ENCODE measurements around the gene MRNIP. TPM values are rescaled to one million over a fixed set of nuclear protein-coding genes. Genes with fewer than 3 reads are reported as not detected.

The MRNIP gene
- polyA plus RNA-seq, 1 donor (not counting 4 experiments of a cell fraction or from before 2014, with no cell fraction given), result 14.9 TPM

- H3K9me1 ChIP-seq (ENCODE audit: control insufficient read depth, extremely low read depth, insufficient read depth, low read length), result peaks cover 3% of the 10 kb centered on the region
- no peak for TF ChIP-seq CTCF (optimal IDR thresholded peaks at IDR 0.05 in 1 of 3, IDR thresholded peaks at IDR 0.05 in 1 of 3, conservative IDR thresholded peaks at IDR 0.05 in 1 of 3; ENCODE audit: extremely low read depth in 1 of 3, insufficient read depth in 2 of 3, low read length in 3 of 3)
- no peak for TF ChIP-seq EZH2 (IDR thresholded peaks at IDR 0.05; ENCODE audit: low read length)
- peaks cover 20% of the 10 kb centered on the region for H3K4me1 ChIP-seq (ENCODE audit: control insufficient read depth, extremely low read depth, insufficient read depth, low read length)
- no peak for DNase-seq (ENCODE audit: low read depth, low spot score)
- H3K36me3 ChIP-seq (ENCODE audit: control insufficient read depth in 2 of 2, extremely low read depth in 1 of 2, insufficient read depth in 2 of 2, low read length in 2 of 2), result peaks cover 39 to 43% of the 10 kb centered on the region in 2 experiments
- no peak overlapping the region for H3K4me3 ChIP-seq (ENCODE audit: control insufficient read depth in 2 of 3, extremely low read depth in 1 of 3, insufficient read depth in 2 of 3, low read depth in 1 of 3, low read length in 3 of 3)
- H3K9me3 ChIP-seq (ENCODE audit: control insufficient read depth, low read depth, low read length), result no peaks in the 10 kb centered on the region
- no peaks in the 10 kb centered on the region for H3K27me3 ChIP-seq (ENCODE audit: control insufficient read depth, extremely low read depth, insufficient read depth, low read length)
- dilution Hi-C loops (cut with MboI; ENCODE audit: extremely low pct_ligation_motif_present, low sequenced_read_pairs), result no loop called here
- H3K9ac ChIP-seq (ENCODE audit: control insufficient read depth, extremely low read depth, insufficient read depth, low read length), result no peak overlapping the region
- H4K20me1 ChIP-seq (ENCODE audit: control insufficient read depth, extremely low read depth, insufficient read depth, low read length), result peaks cover 19% of the 10 kb centered on the region
- no peak overlapping the region for H2AFZ ChIP-seq (ENCODE audit: control insufficient read depth, low read length)
- H3K27ac ChIP-seq (ENCODE audit: control insufficient read depth, insufficient read depth, low read length), result no peak overlapping the region
- FAIRE-seq, result no peak
- H3K4me2 ChIP-seq (ENCODE audit: control insufficient read depth, extremely low read depth, insufficient read depth, low read depth, low read length), result no peak overlapping the region
- peaks cover 23% of the 10 kb centered on the region for H3K79me2 ChIP-seq (ENCODE audit: control insufficient read depth, insufficient read depth, low read length)
Observed at GRCh38 chr5:179823937-179824744, 34.5 kb downstream of the MRNIP start.

DNA sequence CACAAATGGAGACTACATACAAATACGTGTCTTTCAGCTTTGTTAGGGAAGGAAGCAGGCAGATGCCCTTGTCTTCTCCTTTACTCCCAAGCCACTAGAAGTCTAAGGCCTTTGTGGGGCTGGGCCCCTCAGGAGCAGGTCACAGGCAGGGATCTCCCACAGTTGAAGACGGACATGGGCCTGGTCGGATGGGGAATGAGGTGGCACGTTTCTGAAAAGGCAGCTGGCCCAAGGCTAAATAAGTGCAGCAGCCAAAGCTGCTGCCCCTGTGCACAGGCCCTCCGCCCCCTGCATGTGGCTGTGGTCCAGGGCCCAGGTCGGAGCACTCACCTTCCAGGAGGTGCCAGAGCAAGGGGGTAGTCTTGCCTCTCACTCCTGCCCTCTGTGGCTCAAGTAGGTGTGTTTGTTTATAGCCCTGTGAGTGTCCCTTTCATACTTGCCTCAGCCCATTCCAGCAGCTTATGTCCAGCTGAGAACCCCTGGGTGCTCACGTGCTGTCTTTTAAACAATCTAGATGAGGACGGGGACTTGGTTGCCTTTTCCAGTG, 36.1 kb downstream of the MRNIP start:
- Histone ChIP-seq H3K27ac (ENCODE audit: control insufficient read depth, insufficient read depth, low read length) (peak overlapping the region; percentile 87), H3K27me3 (ENCODE audit: control insufficient read depth, extremely low read depth, insufficient read depth, low read length) (no peaks in the 10 kb centered on the region), H3K9me1 (ENCODE audit: control insufficient read depth, extremely low read depth, insufficient read depth, low read length) (no peaks in the 10 kb centered on the region), H3K79me2 (ENCODE audit: control insufficient read depth, insufficient read depth, low read length) (peaks cover 23% of the 10 kb centered on the region), H3K36me3 (ENCODE audit: control insufficient read depth in 2 of 2, extremely low read depth in 1 of 2, insufficient read depth in 2 of 2, low read length in 2 of 2) (peaks cover 31 to 32% of the 10 kb centered on the region in 2 experiments), H4K20me1 (ENCODE audit: control insufficient read depth, extremely low read depth, insufficient read depth, low read length) (peaks cover 19% of the 10 kb centered on the region), H3K4me3 (ENCODE audit: control insufficient read depth in 2 of 3, extremely low read depth in 1 of 3, insufficient read depth in 2 of 3, low read depth in 1 of 3, low read length in 3 of 3) (peak overlapping the region; percentile 66 to 84 (median 70)), H3K4me1 (ENCODE audit: control insufficient read depth, extremely low read depth, insufficient read depth, low read length) (peaks cover 32% of the 10 kb centered on the region), H3K4me2 (ENCODE audit: control insufficient read depth, extremely low read depth, insufficient read depth, low read depth, low read length) (peak overlapping the region; percentile 88), H3K9ac (ENCODE audit: control insufficient read depth, extremely low read depth, insufficient read depth, low read length) (peak overlapping the region; percentile 93), H2AFZ (ENCODE audit: control insufficient read depth, low read length) (no peak overlapping the region), H3K9me3 (ENCODE audit: control insufficient read depth, low read depth, low read length) (no peaks in the 10 kb centered on the region)
- no peak for DNase-seq (ENCODE audit: low read depth, low spot score)
- no peak for TF ChIP-seq CTCF (optimal IDR thresholded peaks at IDR 0.05 in 1 of 3, IDR thresholded peaks at IDR 0.05 in 1 of 3, conservative IDR thresholded peaks at IDR 0.05 in 1 of 3; ENCODE audit: extremely low read depth in 1 of 3, insufficient read depth in 2 of 3, low read length in 3 of 3)
- no peak for TF ChIP-seq EZH2 (IDR thresholded peaks at IDR 0.05; ENCODE audit: low read length)
- peak; percentile 9 for FAIRE-seq
- dilution Hi-C loops (cut with MboI; ENCODE audit: extremely low pct_ligation_motif_present, low sequenced_read_pairs), result no loop called here
